ENCODE data around the gene DDHD1. TPM values are rescaled to one million over a fixed set of nuclear protein-coding genes. Genes with fewer than 3 reads are reported as not detected.
"Not testable (repeated sequence)": the region's sequence is repeated elsewhere in the genome, so short reads cannot be mapped to it uniquely, and the experiment has no call there.

DDHD1 gene
- total RNA-seq, 2 experiments from 2014 or later, result 40.6 to 42.7 TPM

DNA sequence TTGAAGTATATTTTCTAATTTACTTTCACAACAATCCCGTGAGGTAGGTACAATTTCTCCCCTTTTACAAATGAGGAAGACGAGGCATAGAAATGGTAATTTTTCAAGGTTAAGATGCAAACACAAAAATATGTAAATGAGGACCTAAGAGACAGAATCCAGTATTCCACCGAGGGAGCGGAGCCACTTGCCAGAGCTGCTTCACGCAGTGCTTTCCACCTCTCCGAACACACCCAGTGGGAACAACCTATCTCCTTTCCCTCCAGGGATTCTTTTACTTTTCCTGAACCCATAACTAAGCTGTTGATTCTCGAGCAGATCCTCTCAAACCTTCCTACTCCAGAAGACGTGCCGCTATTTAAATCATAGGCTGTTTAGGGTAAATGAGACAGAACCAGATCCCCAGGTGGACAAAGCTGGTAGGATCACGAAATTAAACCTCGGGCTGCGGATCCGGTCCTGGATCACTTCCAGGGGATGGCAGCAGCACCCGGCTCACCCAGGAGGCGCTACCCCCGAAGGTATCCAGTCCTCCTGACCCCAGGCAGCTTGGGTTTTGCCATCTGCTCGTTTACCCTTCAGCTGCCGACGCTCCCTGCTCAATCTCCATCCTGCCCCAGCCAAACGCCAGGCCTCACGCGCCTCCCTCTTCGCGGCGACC lies 1.5 kb downstream of the DDHD1 start:
- Mint-ChIP-seq H3K4me1 (ENCODE audit: low read depth) (peaks cover 49% of the 10 kb centered on the region), H3K36me3 (peaks cover 32% of the 10 kb centered on the region), H3K27me3 (no peaks in the 10 kb centered on the region), H3K27ac (peak overlapping the region; percentile 99), H3K9me3 (no peaks in the 10 kb centered on the region), H3K4me3 (peak overlapping the region; percentile 100)
- peak; percentile 64 for DNase-seq
- CTCF ChIA-PET, result interaction anchor here (0.5 to 3.6 kb wide), 12 partner anchors 9 to 154 kb away, joined by 3 to 27 read pairs (median 5); no protein-coding TSS in a partner anchor
- POLR2A ChIA-PET, result interaction anchor here (0.6 to 5.6 kb wide), 7 partner anchors 28 to 361 kb away, joined by 3 to 55 read pairs (median 5); no protein-coding TSS in a partner anchor
- intact Hi-C loops (cut with micrococcal nuclease), result loop anchor here (2.0 to 10.0 kb wide), 4 partner anchors 201 to 1283 kb away; partner anchors contain the start of genes FERMT2, GPR137C, STYX and TXNDC16

- H3K36me3 Mint-ChIP-seq, result peaks cover 30% of the 10 kb centered on the region
- peak overlapping the region; percentile 9 for H3K27ac Mint-ChIP-seq
These were observed 3.3 kb downstream of the DDHD1 start for GRCh38 chr14:53149668-53150316.

GRCh38 chr14:53148671-53149070 lies 4.5 kb downstream of the DDHD1 start:
- Mint-ChIP-seq H3K4me1 (ENCODE audit: low read depth) (peaks cover 67% of the 10 kb centered on the region), H3K36me3 (peaks cover 30% of the 10 kb centered on the region), H3K9me3 (no peaks in the 10 kb centered on the region), H3K27me3 (no peaks in the 10 kb centered on the region), H3K4me3 (peak overlapping the region; percentile 40), H3K27ac (no peak overlapping the region)
- ChIA-PET POLR2A (interaction anchor here (1.2 to 5.6 kb wide), 4 partner anchors 9 to 44 kb away, joined by 3 to 50 read pairs (median 5); no protein-coding TSS in a partner anchor), CTCF (interaction anchor here (1.4 kb wide), 1 partner anchor 40 kb away, joined by 3 read pairs; no protein-coding TSS in a partner anchor)
- intact Hi-C loops (cut with micrococcal nuclease), result no loop called here
- no peak for DNase-seq

More at GRCh38 chr14:53149668-53150316, 3.3 kb downstream of the DDHD1 start:
- DNase-seq, result no peak
- ChIA-PET POLR2A (interaction anchor here (1.7 to 5.6 kb wide), 2 partner anchors 40 to 43 kb away, joined by 8 to 50 read pairs; no protein-coding TSS in a partner anchor), CTCF (interaction anchor here (0.6 to 1.4 kb wide), 6 partner anchors 35 to 146 kb away, joined by 3 to 5 read pairs (median 3); no protein-coding TSS in a partner anchor)
- Mint-ChIP-seq H3K27me3 (no peaks in the 10 kb centered on the region), H3K4me1 (ENCODE audit: low read depth) (peaks cover 65% of the 10 kb centered on the region), H3K4me3 (peak overlapping the region; percentile 100), H3K9me3 (no peaks in the 10 kb centered on the region)
- intact Hi-C loops (cut with micrococcal nuclease), result loop anchor here (10.0 kb wide), 1 partner anchor 415 kb away; the partner anchor contains the start of gene STYX

GRCh38 chr14:53147893-53148292 lies 5.2 kb downstream of the DDHD1 start:
- H3K36me3 Mint-ChIP-seq, result peaks cover 37% of the 10 kb centered on the region
- H3K4me3 Mint-ChIP-seq, result peak overlapping the region; percentile 40

GRCh38 chr14:53147208-53147607 lies 5.9 kb downstream of the DDHD1 start:
- ChIA-PET CTCF (no interaction called here), POLR2A (interaction anchor here (1.2 to 1.6 kb wide), 3 partner anchors 8 to 44 kb away, joined by 3 to 7 read pairs (median 3); no protein-coding TSS in a partner anchor)
- no peak overlapping the region for H3K27ac Mint-ChIP-seq
- H3K9me3 Mint-ChIP-seq, result peaks cover 11% of the 10 kb centered on the region
- no peak overlapping the region for H3K4me3 Mint-ChIP-seq
- H3K4me1 Mint-ChIP-seq (ENCODE audit: low read depth), result peaks cover 73% of the 10 kb centered on the region
- no peaks in the 10 kb centered on the region for H3K27me3 Mint-ChIP-seq
- peaks cover 42% of the 10 kb centered on the region for H3K36me3 Mint-ChIP-seq
- intact Hi-C loops (cut with micrococcal nuclease), result no loop called here
- DNase-seq, result no peak

More at GRCh38 chr14:53147893-53148292, 5.2 kb downstream of the DDHD1 start:
- intact Hi-C loops (cut with micrococcal nuclease), result no loop called here
- no peaks in the 10 kb centered on the region for H3K27me3 Mint-ChIP-seq
- peaks cover 6% of the 10 kb centered on the region for H3K9me3 Mint-ChIP-seq
- CTCF ChIA-PET, result no interaction called here
- no peak for DNase-seq
- peaks cover 70% of the 10 kb centered on the region for H3K4me1 Mint-ChIP-seq (ENCODE audit: low read depth)
- H3K27ac Mint-ChIP-seq, result no peak overlapping the region
- POLR2A ChIA-PET, result interaction anchor here (1.2 to 1.6 kb wide), 3 partner anchors 9 to 43 kb away, joined by 3 to 7 read pairs (median 3); no protein-coding TSS in a partner anchor

- Mint-ChIP-seq H3K27ac (no peak overlapping the region), H3K4me3 (no peak overlapping the region), H3K36me3 (peaks cover 42% of the 10 kb centered on the region), H3K4me1 (ENCODE audit: low read depth) (peaks cover 76% of the 10 kb centered on the region), H3K27me3 (no peaks in the 10 kb centered on the region), H3K9me3 (peaks cover 15% of the 10 kb centered on the region)
- ChIA-PET POLR2A (no interaction called here), CTCF (no interaction called here)
- intact Hi-C loops (cut with micrococcal nuclease), result no loop called here
- DNase-seq, result no peak
These were observed 6.4 kb downstream of the DDHD1 start for GRCh38 chr14:53146739-53147138.

DNA sequence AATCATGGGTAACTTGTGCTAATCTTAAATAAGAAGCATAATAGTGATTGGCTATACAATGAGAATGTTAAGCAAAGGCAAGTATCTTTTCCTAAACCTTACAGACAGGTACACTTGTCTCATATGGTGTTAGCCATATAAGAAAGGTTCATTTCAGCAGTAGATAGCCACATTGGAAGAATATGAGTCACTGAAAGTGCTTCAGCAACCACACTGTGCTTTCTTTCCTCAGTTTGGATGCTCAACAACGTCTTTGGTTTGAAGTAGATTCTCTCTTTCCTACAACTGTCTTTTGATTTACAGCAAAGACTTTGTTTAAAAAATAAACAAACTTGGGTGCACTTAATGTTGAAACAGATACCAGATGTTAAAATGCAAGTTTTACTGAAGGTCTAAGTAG lies 8.9 kb downstream of the DDHD1 start:
- Mint-ChIP-seq H3K36me3 (peaks cover 54% of the 10 kb centered on the region), H3K27ac (peak overlapping the region; percentile 54), H3K27me3 (no peaks in the 10 kb centered on the region), H3K4me3 (no peak overlapping the region), H3K9me3 (peaks cover 40% of the 10 kb centered on the region), H3K4me1 (ENCODE audit: low read depth) (peaks cover 70% of the 10 kb centered on the region)
- intact Hi-C loops (cut with micrococcal nuclease), result loop anchor here (1.0 to 2.0 kb wide), 3 partner anchors 9 to 35 kb away; partner anchors contain the start of gene DDHD1
- POLR2A ChIA-PET, result no interaction called here
- CTCF ChIA-PET, result no interaction called here
- peak; percentile 26 for DNase-seq

DNA sequence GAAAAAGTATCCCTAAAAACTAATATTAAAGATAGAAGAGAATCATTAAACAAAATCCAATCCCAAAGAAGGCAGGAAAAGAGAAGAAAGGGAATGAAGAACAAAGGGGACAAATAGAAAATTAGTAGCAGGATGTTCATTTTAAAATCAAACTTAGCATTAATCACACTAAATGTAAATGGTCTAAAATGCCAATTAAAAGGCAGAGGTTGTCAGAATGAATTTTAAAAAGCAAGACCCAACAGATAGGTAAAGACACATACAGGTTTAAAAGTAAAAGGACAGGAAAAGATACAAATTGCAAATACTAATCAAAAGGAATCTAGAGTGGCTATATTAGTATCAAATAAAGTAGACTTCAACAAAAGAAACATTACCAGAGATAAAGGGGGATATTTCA lies 12.5 kb downstream of the DDHD1 start:
- CTCF ChIA-PET, result interaction anchor here (1.5 kb wide), 1 partner anchor 11 kb away, joined by 5 read pairs; no protein-coding TSS in a partner anchor
- Mint-ChIP-seq H3K4me1 (ENCODE audit: low read depth) (peaks cover 61% of the 10 kb centered on the region), H3K27ac (no peak overlapping the region), H3K9me3 (peaks cover 56% of the 10 kb centered on the region), H3K4me3 (no peak overlapping the region), H3K27me3 (no peaks in the 10 kb centered on the region), H3K36me3 (peaks cover 60% of the 10 kb centered on the region)
- no peak for DNase-seq
- intact Hi-C loops (cut with micrococcal nuclease), result no loop called here
- POLR2A ChIA-PET, result interaction anchor here (0.7 kb wide), 1 partner anchor 13 kb away, joined by 3 read pairs; the partner anchor contains the start of gene DDHD1

DNA sequence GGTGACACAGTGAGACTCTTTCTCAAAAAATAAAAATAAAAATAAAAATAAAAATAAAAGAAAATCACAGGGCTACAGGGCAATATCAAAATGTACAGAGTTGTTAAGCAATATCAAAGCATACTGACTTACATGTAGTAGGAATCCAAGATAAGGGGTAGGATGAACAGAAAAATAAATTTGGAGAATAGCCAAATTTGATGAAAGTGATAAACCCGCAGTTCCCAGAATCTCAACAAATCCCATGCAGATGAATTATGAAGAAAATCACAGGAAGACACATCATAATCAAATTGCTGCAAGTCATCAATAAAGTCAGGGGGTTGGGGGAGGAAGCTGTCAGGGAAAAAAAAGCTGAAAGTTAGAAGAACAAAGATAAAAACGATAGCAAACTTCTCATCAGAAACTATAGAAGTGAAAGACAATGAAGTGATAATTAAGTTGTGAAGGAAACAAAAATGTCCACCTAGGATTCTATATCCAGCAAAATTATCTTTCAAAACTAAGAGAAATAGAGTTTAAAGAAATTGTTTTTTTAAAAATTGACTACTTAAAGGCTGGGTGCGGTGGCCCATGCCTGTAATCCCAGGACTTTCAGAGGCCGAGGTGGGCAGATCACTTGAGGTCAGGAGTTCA lies 15.4 kb downstream of the DDHD1 start:
- DNase-seq, result no peak
- Mint-ChIP-seq H3K27me3 (no peaks in the 10 kb centered on the region), H3K27ac (no peak overlapping the region), H3K4me1 (ENCODE audit: low read depth) (peaks cover 43% of the 10 kb centered on the region), H3K9me3 (peaks cover 48% of the 10 kb centered on the region), H3K36me3 (peaks cover 52% of the 10 kb centered on the region), H3K4me3 (no peak overlapping the region)
- ChIA-PET CTCF (no interaction called here), POLR2A (no interaction called here)
- intact Hi-C loops (cut with micrococcal nuclease), result no loop called here

GRCh38 chr14:53130491-53130890 lies 22.6 kb downstream of the DDHD1 start:
- H3K36me3 Mint-ChIP-seq; H3K4me3 Mint-ChIP-seq; POLR2A ChIA-PET; H3K9me3 Mint-ChIP-seq; DNase-seq; intact Hi-C loops (cut with micrococcal nuclease); H3K27ac Mint-ChIP-seq; CTCF ChIA-PET; H3K27me3 Mint-ChIP-seq: not testable (repeated sequence)
- peaks cover 12% of the 10 kb centered on the region for H3K4me1 Mint-ChIP-seq (ENCODE audit: low read depth)

- ChIA-PET CTCF (no interaction called here), POLR2A (interaction anchor here (1.2 kb wide), 1 partner anchor 19 kb away, joined by 6 read pairs; no protein-coding TSS in a partner anchor)
- Mint-ChIP-seq H3K9me3 (peaks cover 4% of the 10 kb centered on the region), H3K4me1 (ENCODE audit: low read depth) (peaks cover 10% of the 10 kb centered on the region), H3K4me3 (no peak overlapping the region), H3K36me3 (peaks cover 3% of the 10 kb centered on the region), H3K27me3 (no peaks in the 10 kb centered on the region), H3K27ac (no peak overlapping the region)
- intact Hi-C loops (cut with micrococcal nuclease), result no loop called here
- DNase-seq, result no peak
These were observed 24.7 kb downstream of the DDHD1 start for GRCh38 chr14:53128303-53129028.

All from activated CD4-positive, alpha-beta memory T cell treated with anti-CD3 and anti-CD28 coated beads for 36 hours (primary cell).